HepG2 (cell line): ENCODE results near the gene APBB2. TPM values are rescaled to one million over a fixed set of nuclear protein-coding genes. Genes with fewer than 3 reads are reported as not detected.

Source experiments
- ATAC-seq: fragments of 200-7000 bp; cut with Tn5 transposase; 3 replicates; pipeline ENCODE4 v1.9.1; 2020; ENCODE audit warnings: mild to moderate bottlenecking, moderate library complexity
- BruUV-seq: library from RNA; stranded (reverse); fragments of 400-500 nt; replicated peaks from 2 replicates; lab custom pipeline; 2021; lab: Mats Ljungman, UMichigan
- CTCF ChIA-PET: fragments of 300-600 bp; formaldehyde crosslinking; extraction: SDS; loops from one replicate; lab custom pipeline; 2021; ENCODE audit warnings: low total read pairs, inconsistent platforms, low intra/inter-chr PET ratio; lab: Yijun Ruan, JAX
- POLR2A ChIA-PET: fragments of 350-600 bp; sonication (Branson Sonifier 250); formaldehyde crosslinking; loops from one replicate; lab custom pipeline; 2020; ENCODE audit warnings: antibody characterized with exemption, inconsistent platforms; lab: Yijun Ruan, JAX
- DNase-seq: peaks from one replicate; pipeline ENCODE4 v3.0.0-alpha.2; 2015; ENCODE audit warnings: low spot score
- FAIRE-seq: peaks from 3 replicates; lab custom pipeline; 2011; peaks lifted over from hg19 to GRCh38; lab: Jason Lieb, UNC
- H2AFZ ChIP-seq: one replicate; pipeline ENCODE4 v1.6.1; 2011; ENCODE audit warnings: low read length, inconsistent platforms
- H3K27ac ChIP-seq: fragments of 300-600 bp; 3 replicates; pipeline ENCODE4 v1.8.0; 2011; ENCODE audit warnings: mixed run types, mild to moderate bottlenecking, mixed read lengths, low read length, inconsistent platforms; ENCODE audit not compliant: insufficient read depth; ENCODE audit errors: extremely low read length
- H3K27me3 ChIP-seq, 2 experiments: fragments of 200-600 bp in 1 of 2; 2 replicates in 1 of 2; 3 replicates in 1 of 2; pipeline versions ENCODE4 v1.6.0 to v1.8.0; 2011; ENCODE audit warnings: low read length in 2 of 2, mild to moderate bottlenecking in 2 of 2, moderate library complexity in 2 of 2, inconsistent platforms in 1 of 2; ENCODE audit not compliant: insufficient read depth in 2 of 2, control insufficient read depth in 1 of 2
- H3K36me3 ChIP-seq, 2 experiments: fragments of 200-600 bp in 1 of 2; replicated peaks in 1 of 2; 2 replicates in 1 of 2; 3 replicates in 1 of 2; pipeline versions ENCODE4 v1.5.1 to v1.8.0; 2011; ENCODE audit warnings: low read length in 2 of 2, inconsistent platforms in 1 of 2; ENCODE audit not compliant: insufficient read depth in 2 of 2, control insufficient read depth in 1 of 2
- H3K4me1 ChIP-seq: 2 replicates; pipeline ENCODE4 v1.5.1; 2012; ENCODE audit warnings: low read length, inconsistent platforms; ENCODE audit not compliant: insufficient read depth
- H3K4me2 ChIP-seq: 2 replicates; pipeline ENCODE4 v1.6.0; 2011; ENCODE audit warnings: low read depth, low read length, inconsistent platforms
- H3K4me3 ChIP-seq, 3 experiments: fragments of 200-600 bp in 1 of 3; sonication (generic), shearing (Covaris generic) in 1 of 3; replicated peaks in 1 of 3; 2 replicates each; pipeline ENCODE4 v1.5.1; 2011 to 2016; ENCODE audit warnings: low read length in 3 of 3, inconsistent platforms in 2 of 3, low read depth in 2 of 3, mild to moderate bottlenecking in 2 of 3, control low read depth in 1 of 3, mixed read lengths in 1 of 3; ENCODE audit not compliant: insufficient read depth in 1 of 3
- H3K79me2 ChIP-seq: one replicate; pipeline ENCODE4 v1.6.1; 2011; ENCODE audit warnings: low read length, inconsistent platforms; ENCODE audit not compliant: insufficient read depth
- H3K9ac ChIP-seq: 2 replicates; pipeline ENCODE4 v1.6.0; 2011; ENCODE audit warnings: mild to moderate bottlenecking, low read depth, low read length, inconsistent platforms; ENCODE audit not compliant: insufficient read depth
- H3K9me3 ChIP-seq: 2 replicates; pipeline ENCODE4 v1.5.1; 2012; ENCODE audit warnings: mild to moderate bottlenecking, low read length
- H4K20me1 ChIP-seq: 2 replicates; pipeline ENCODE4 v1.6.0; 2011; ENCODE audit warnings: inconsistent platforms, mild to moderate bottlenecking, low read length, moderate library complexity; ENCODE audit not compliant: insufficient read depth
- ATF4 ChIP-seq, 2 experiments: fragments of 450-650 bp in 1 of 2; sonication (generic) in 1 of 2; formaldehyde crosslinking; IDR thresholded peaks; 2 replicates each; pipeline versions ENCODE4 v1.5.0 to v1.8.0; 2020 to 2022; ENCODE audit warnings: mild to moderate bottlenecking in 1 of 2, missing genetic modification reagents in 1 of 2
- MAF1 ChIP-seq: sonication (generic); formaldehyde crosslinking; IDR thresholded peaks from 2 replicates; pipeline ENCODE4 v1.5.0; 2020; ENCODE audit warnings: missing genetic modification reagents, borderline replicate concordance
- NCOA1 ChIP-seq: sonication (generic); formaldehyde crosslinking; IDR thresholded peaks from 2 replicates; pipeline ENCODE4 v1.9.0; 2021; ENCODE audit warnings: missing genetic modification reagents
- NFE2L1 ChIP-seq: sonication (generic); formaldehyde crosslinking; IDR thresholded peaks from 2 replicates; pipeline ENCODE4 v1.4.0; 2020; ENCODE audit warnings: missing genetic modification reagents, mild to moderate bottlenecking, borderline replicate concordance
- STAG1 ChIP-seq: sonication (generic); formaldehyde crosslinking; IDR thresholded peaks from 2 replicates; pipeline ENCODE4 v1.4.0; 2020; ENCODE audit warnings: missing genetic modification reagents
- STAT6 ChIP-seq: sonication (generic); formaldehyde crosslinking; IDR thresholded peaks from 2 replicates; pipeline ENCODE4 v1.4.0; 2020; ENCODE audit warnings: missing genetic modification reagents, mild to moderate bottlenecking, borderline replicate concordance
- ZFAT ChIP-seq: sonication (generic); formaldehyde crosslinking; conservative IDR thresholded peaks from 2 replicates; pipeline ENCODE4 v1.8.1; 2023; ENCODE audit warnings: missing genetic modification reagents, inconsistent platforms
- ZNF280D ChIP-seq: sonication (generic); formaldehyde crosslinking; IDR thresholded peaks from 2 replicates; pipeline ENCODE4 v1.5.1; 2020; ENCODE audit warnings: mild to moderate bottlenecking, missing genetic modification reagents
- ZNF660 ChIP-seq: sonication (generic); formaldehyde crosslinking; IDR thresholded peaks from 2 replicates; pipeline ENCODE4 v1.5.1; 2020; ENCODE audit warnings: mild to moderate bottlenecking, low read depth, missing genetic modification reagents, borderline replicate concordance
- ZNF792 ChIP-seq: IDR thresholded peaks from 2 replicates; pipeline ENCODE4 v1.6.1; 2016
- WGBS: methylation state at CpG from one replicate; pipeline ENCODE4 v1.1.6; 2017; ENCODE audit warnings: low lambda C conversion rate; 5-methylcytosine and 5-hydroxymethylcytosine counted together
- in situ Hi-C: cut with HindIII; loops from 2 replicates; pipeline ENCODE4 v1.10.0; 2017; ENCODE audit warnings: low pct_unique_long_range_greater_than_20kb; ENCODE audit not compliant: extremely low pct_ligation_motif_present
- intact Hi-C: fragments of 100-400 bp; cut with micrococcal nuclease; formaldehyde crosslinking; loops from one replicate; pipeline ENCODE4 v1.10.0; 2022; ENCODE audit not compliant: unreplicated experiment
- polyA plus RNA-seq, 8 experiments: library from polyadenylated mRNA; depleted of rRNA in 3 of 8; stranded (reverse) in 7 of 8; unstranded in 1 of 8; fragments of >200 nt; fragmentation: Illumina TruSeq in 4 of 8; extraction: Trizol in 4 of 8; gene quantifications; 2 replicates each; pipeline versions ENCODE4 v1.2.1 to v1.2.3, GENCODE V29; 2011 to 2016; ENCODE audit warnings: low read depth in 4 of 8, missing spikeins in 1 of 8, mixed read lengths in 1 of 8; ENCODE audit not compliant: insufficient read depth in 1 of 8
- total RNA-seq, 5 experiments: library from RNA; depleted of rRNA; stranded (reverse); fragments of >200 nt; fragmentation: Illumina TruSeq; extraction: Trizol; gene quantifications; 2 replicates each; pipeline ENCODE4 v1.2.3, GENCODE V29; 2016; ENCODE audit warnings: low read depth in 1 of 5

APBB2 gene
- total and polyA plus RNA-seq, 2 of the 13 experiments (the other 11 are each of a cell fraction or from before 2014, with no cell fraction given) = 11.7 to 17.0 TPM

- no peaks in the 10 kb centered on the region for H3K36me3 ChIP-seq
- ATAC-seq = no peak
- ChIA-PET CTCF (no interaction called here), POLR2A (no interaction called here)
- WGBS = 86% methylated on average over 2 of the region's 2 CpGs
- H3K79me2 ChIP-seq = peaks cover 39% of the 10 kb centered on the region
- H3K4me3 ChIP-seq = no peak overlapping the region
- intact Hi-C loops (no loop called here), in situ Hi-C loops (no loop called here)
- FAIRE-seq = no peak
- H2AFZ ChIP-seq = no peak overlapping the region
- H3K27me3 ChIP-seq = no peaks in the 10 kb centered on the region
- DNase-seq = no peak
- no peak overlapping the region for H3K27ac ChIP-seq
- BruUV-seq = no TSS peak
- H3K9ac ChIP-seq = no peak overlapping the region
- no peaks in the 10 kb centered on the region for H3K9me3 ChIP-seq
- TF ChIP-seq ZNF660 (no peak), ZNF280D (CRISPR knock-in tag) (no peak), NCOA1 (CRISPR knock-in tag) (no peak), NFE2L1 (CRISPR knock-in tag) (no peak), STAT6 (CRISPR knock-in tag) (no peak), MAF1 (CRISPR knock-in tag) (no peak), ZFAT (CRISPR knock-in tag) (no peak), ZNF792 (CRISPR knock-in tag) (no peak), STAG1 (CRISPR knock-in tag) (no peak), ATF4 (CRISPR knock-in tag; IDR thresholded peaks at IDR 0.05) (no peak)
- H3K4me2 ChIP-seq = no peak overlapping the region
- H4K20me1 ChIP-seq = no peaks in the 10 kb centered on the region
- peaks cover 45% of the 10 kb centered on the region for H3K4me1 ChIP-seq
Measured at GRCh38 chr4:41172786-41173185, 41.6 kb downstream of the APBB2 start.
